SH-SY5Y (cell line): ENCODE results near the gene SGSM2.

Experiments
- GATA2 ChIP-seq: IDR thresholded peaks from 2 replicates; pipeline ENCODE4 v1.6.1; 2011; ENCODE audit warnings: mild to moderate bottlenecking, low read depth, low read length
- GATA3 ChIP-seq: IDR thresholded peaks from 2 replicates; pipeline ENCODE4 v1.6.1; 2011; ENCODE audit warnings: low read depth, mild to moderate bottlenecking, low read length, moderate library complexity

Gene SGSM2

DNA sequence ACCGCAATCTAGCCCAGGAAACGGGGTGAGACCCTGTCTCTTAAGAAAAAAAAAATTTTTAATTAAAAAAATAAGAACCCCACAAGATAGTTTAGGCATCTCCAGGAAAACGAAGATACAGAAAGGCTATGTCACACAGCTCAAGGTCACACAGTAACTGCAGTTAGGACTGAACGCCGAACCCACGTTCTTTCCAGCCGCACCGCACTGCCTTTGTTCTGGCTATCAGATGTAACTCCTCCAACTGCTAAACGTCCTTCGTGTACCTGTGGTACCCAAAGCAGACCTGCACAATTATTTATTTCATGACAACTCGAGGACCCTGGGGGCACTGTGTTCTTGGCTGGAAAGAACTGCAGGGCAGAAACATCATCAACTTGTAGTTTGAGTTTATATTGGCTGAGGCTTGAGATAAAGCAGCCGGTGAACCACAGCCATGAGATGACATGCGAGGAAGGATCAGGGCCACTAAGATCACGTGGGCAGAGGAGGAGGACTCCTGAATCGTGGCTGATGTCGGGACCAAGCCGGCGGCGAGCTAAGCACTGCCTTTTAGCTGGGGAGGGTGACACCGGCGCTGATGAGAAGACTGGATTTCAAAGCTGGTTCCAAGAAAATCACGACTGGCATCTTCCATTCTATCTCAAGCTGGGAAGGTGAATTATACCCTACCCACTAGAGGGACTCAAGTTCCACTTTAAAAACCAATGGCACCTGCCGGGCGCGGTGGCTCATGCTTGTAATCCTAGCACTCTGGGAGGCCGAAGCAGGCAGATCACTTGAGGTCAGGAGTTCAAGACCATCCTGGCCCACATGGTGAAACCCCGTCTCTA lies 84.2 kb downstream of the SGSM2 start:
- TF ChIP-seq GATA3 (no peak), GATA2 (no peak)

DNA sequence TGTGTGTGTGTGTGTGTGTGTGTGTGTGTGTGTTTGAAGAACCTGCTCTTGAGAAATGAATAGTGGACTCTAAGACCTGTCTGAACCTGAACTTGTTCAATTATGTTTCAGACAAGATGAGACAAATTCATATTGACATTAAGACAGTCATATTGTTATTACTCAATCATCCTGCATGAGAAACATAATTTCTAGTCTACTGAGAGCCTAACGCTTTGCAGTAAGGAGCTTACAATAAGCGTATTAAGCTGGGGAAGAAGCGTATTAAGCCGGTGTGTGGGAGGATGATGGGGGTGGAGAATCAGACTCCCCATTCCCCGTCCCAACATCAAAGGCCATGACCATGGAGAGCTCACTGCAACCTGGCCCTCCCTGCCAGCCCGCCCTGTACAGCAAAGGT lies 86.0 kb downstream of the SGSM2 start:
- TF ChIP-seq GATA3, result no peak
- TF ChIP-seq GATA2, result no peak

DNA sequence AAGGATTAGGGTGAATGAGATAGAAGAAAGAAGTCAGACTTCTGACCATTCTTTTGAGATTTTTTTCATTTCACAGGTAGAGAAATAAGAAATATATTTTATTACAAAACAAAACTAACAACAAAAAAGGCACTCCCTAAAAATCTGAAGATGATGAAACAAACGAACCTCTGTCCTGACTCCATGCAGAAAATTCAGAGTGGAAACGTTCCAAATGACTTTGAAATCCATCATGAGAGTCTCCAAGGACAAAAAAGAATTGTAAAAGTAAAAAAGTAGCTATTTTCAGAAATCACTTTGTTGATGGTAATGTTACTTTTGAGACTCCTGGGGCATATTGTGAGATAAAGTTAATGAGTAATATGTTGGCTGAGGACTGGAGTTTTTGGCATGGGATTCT lies 89.9 kb downstream of the SGSM2 start:
- TF ChIP-seq GATA3 (no peak), GATA2 (no peak)

DNA sequence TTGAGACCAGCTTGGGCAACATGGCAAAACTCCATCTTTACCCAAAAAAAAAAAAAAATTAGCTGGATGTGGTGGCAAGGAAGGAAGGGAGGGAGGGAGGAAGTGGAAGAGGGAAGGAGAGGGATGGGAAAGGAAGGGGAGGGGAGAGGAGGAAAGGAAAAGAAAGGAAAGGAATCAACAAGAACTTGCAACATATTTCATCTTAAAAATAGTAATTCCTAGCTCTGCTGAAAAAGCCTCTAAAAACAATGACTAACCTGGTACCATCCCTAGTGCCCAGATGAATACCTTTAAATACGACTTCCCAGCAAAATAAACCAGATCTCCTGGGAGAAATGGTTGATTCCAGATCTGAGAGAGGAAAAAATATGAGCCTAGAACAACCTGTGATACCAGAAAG lies 90.6 kb downstream of the SGSM2 start:
- TF ChIP-seq GATA3 (no peak), GATA2 (no peak)
